HG03095 (cell line): ENCODE results near the gene APPL1.

Experiments used
- ATAC-seq: cut with Tn5 transposase; IDR thresholded peaks from one replicate; pipeline ENCODE4 v1.9.1; 2021; ENCODE audit warnings: moderate library complexity; ENCODE audit not compliant: unreplicated experiment

The APPL1 gene

GRCh38 chr3:57227204-57227929 lies at the start of gene APPL1:
APPL1 (plus strand) TSS chr3:57227729; CDS start chr3:57227884, 155 bp downstream.
- peak; percentile 90 for ATAC-seq

- no peak for ATAC-seq
Measured at GRCh38 chr3:57179580-57180410, 47.7 kb upstream of the APPL1 start.

- no peak for ATAC-seq
Measured at GRCh38 chr3:57184526-57184925, 43.0 kb upstream of the APPL1 start.

GRCh38 chr3:57192028-57192427 lies 35.5 kb upstream of the APPL1 start:
- no peak for ATAC-seq

- ATAC-seq, result no peak
Measured at GRCh38 chr3:57194641-57195040, 32.9 kb upstream of the APPL1 start.

GRCh38 chr3:57199895-57200297 lies 27.6 kb upstream of the APPL1 start, which contains the start of gene HESX1:
HESX1 (minus strand) TSS chr3:57199978; CDS start chr3:57199918, 60 bp downstream.
- no peak for ATAC-seq

- no peak for ATAC-seq
Measured at GRCh38 chr3:57206423-57206822, 21.1 kb upstream of the APPL1 start.

- ATAC-seq, result no peak
Measured at GRCh38 chr3:57221883-57222282, 5.6 kb upstream of the APPL1 start.

GRCh38 chr3:57224856-57225255 lies 2.7 kb upstream of the APPL1 start:
- ATAC-seq, result no peak

- ATAC-seq, result no peak
Measured at GRCh38 chr3:57226176-57226575, 1.4 kb upstream of the APPL1 start.

- peak; percentile 37 for ATAC-seq
Measured at GRCh38 chr3:57227930-57228751, 612 bp downstream of the APPL1 start.

GRCh38 chr3:57230006-57230405 lies 2.5 kb downstream of the APPL1 start:
- ATAC-seq, result no peak

- no peak for ATAC-seq
Measured at GRCh38 chr3:57233799-57234198, 6.3 kb downstream of the APPL1 start.

GRCh38 chr3:57234613-57235575 lies 7.4 kb downstream of the APPL1 start:
- no peak for ATAC-seq

- no peak for ATAC-seq
Measured at GRCh38 chr3:57244946-57245345, 17.4 kb downstream of the APPL1 start.

- ATAC-seq, result no peak
Measured at GRCh38 chr3:57252404-57252803, 24.9 kb downstream of the APPL1 start.

- ATAC-seq, result no peak
Measured at GRCh38 chr3:57256844-57257243, 29.3 kb downstream of the APPL1 start.

GRCh38 chr3:57257678-57258077 lies 30.1 kb downstream of the APPL1 start:
- no peak for ATAC-seq

GRCh38 chr3:57261119-57261518 lies 33.6 kb downstream of the APPL1 start:
- ATAC-seq, result no peak

GRCh38 chr3:57261929-57262328 lies 34.4 kb downstream of the APPL1 start:
- ATAC-seq, result no peak
